ENCODE data around the gene ACADS. TPM values are rescaled to one million over a fixed set of nuclear protein-coding genes. Genes with fewer than 3 reads are reported as not detected.

Gene ACADS
- total RNA-seq, 4 donors from 2014 or later = 166 to 224 (median 200) TPM

DNA sequence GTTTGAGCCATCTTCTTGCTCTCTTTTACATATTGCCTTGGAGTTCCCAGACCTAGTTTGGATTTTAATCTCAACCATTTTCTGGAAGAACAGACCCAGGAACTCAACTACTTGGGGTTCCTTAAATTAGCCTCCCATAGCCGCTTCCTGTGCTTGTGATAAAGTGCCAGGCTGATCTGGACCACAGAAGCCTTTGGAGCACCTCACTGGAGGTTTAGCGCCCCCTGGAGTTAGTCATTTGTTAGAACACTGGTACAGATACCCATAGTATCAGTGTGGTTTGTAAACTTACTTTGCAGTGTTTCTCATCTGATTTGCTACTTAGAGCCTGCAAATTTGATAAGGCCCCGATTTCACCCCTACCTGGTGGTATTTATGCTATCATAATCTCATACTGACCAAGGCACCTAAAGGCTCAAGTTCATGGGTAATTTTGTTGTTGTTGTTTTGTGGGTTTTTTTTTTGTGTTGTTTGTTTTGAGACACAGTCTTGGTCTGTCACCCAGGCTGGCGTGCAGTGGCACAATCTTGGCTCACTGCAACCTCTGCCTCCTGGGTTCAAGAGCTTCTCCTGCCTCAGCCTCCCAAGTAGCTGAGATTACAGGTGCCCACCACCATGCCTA lies 11.7 kb upstream of the ACADS start:
- no peak overlapping the region for H3K4me3 ChIP-seq
- in situ Hi-C loops (cut with MboI; ENCODE audit: low sequenced_read_pairs in 4 of 4) = loop anchor here (5.0 to 10.0 kb wide), 4 partner anchors 67 to 261 kb away; partner anchors contain the start of genes POP5 (in 4 of the 4), CABP1 (in 1 of the 4) and HNF1A (in 1 of the 4)
- no peaks in the 10 kb centered on the region for H3K27me3 ChIP-seq
- peaks cover 0 to 47% of the 10 kb centered on the region in 2 donors for H3K36me3 ChIP-seq
- peak; percentile 64 to 72 for DNase-seq
- ATAC-seq = peak; percentile 58 to 84
- peaks cover 19 to 25% of the 10 kb centered on the region in 2 donors for H3K4me1 ChIP-seq
- peak overlapping the region in 1 of 4 donors; percentile 32 for H3K27ac ChIP-seq
- TF ChIP-seq, protein P1, sequence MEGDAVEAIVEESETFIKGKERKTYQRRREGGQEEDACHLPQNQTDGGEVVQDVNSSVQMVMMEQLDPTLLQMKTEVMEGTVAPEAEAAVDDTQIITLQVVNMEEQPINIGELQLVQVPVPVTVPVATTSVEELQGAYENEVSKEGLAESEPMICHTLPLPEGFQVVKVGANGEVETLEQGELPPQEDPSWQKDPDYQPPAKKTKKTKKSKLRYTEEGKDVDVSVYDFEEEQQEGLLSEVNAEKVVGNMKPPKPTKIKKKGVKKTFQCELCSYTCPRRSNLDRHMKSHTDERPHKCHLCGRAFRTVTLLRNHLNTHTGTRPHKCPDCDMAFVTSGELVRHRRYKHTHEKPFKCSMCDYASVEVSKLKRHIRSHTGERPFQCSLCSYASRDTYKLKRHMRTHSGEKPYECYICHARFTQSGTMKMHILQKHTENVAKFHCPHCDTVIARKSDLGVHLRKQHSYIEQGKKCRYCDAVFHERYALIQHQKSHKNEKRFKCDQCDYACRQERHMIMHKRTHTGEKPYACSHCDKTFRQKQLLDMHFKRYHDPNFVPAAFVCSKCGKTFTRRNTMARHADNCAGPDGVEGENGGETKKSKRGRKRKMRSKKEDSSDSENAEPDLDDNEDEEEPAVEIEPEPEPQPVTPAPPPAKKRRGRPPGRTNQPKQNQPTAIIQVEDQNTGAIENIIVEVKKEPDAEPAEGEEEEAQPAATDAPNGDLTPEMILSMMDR (IDR thresholded peaks at IDR 0.05 in 4 of 5, conservative IDR thresholded peaks at IDR 0.05 in 1 of 5) = peak; percentile 83 to 93 (median 84)
- TF ChIP-seq POLR2A (IDR thresholded peaks at IDR 0.05) = no peak
- intact Hi-C loops (cut with DNase I; ENCODE audit: low total_unique reads) = loop anchor here (1.0 to 10.0 kb wide), 3 partner anchors 67 to 261 kb away; partner anchors contain the start of gene HNF1A
- no peaks in the 10 kb centered on the region for H3K9me3 ChIP-seq

DNA sequence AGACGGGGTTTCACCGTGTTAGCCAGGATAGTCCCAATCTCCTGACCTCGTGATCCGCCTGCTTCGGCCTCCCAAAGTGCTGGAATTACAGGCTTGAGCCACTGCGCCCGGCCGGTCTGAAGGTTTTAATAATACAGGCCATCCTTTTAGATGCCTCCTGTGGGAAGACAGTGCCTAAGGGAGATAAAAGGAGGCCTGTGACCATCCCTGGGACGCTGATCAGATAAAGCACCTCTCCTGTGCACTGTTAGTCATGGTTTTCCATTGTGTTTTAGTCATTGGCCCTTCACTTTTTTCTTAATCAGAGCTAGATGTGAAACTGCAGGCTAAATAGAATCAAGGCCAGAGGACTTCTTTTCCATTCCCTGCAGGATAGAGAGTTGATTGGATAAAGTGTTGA lies 7.6 kb upstream of the ACADS start:
- in situ Hi-C loops (cut with MboI; ENCODE audit: low sequenced_read_pairs in 4 of 4) = loop anchor here (10.0 kb wide), 2 partner anchors 133 to 257 kb away; partner anchors contain the start of genes POP5 (in 4 of the 4) and HNF1A (in 1 of the 4)
- no peak for DNase-seq
- no peak for ATAC-seq

DNA sequence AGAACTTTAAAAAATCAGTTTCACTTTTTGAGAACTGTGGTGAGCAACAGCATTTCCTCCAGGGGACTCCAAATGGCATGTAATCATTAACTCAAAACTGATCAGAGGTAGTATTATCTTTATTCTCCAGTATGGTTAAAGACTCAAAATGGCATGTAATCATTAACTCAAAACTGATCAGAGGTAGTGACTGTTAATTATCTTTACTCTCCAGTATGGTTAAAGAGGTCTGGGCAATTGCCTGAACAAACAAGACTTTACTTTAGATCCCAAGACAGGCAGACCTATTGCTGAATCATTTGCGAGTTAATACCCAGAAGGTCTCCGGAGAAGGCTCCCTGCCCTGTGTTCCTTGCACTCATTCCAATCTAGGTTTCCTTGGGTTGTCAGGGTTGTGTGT lies 6.6 kb upstream of the ACADS start:
- Histone ChIP-seq H3K4me1 (peaks cover 8 to 22% of the 10 kb centered on the region in 2 donors), H3K27me3 (no peaks in the 10 kb centered on the region), H3K27ac (peak overlapping the region in 3 of 4 donors; percentile 91 to 95 (median 94)), H3K36me3 (peaks cover 0 to 72% of the 10 kb centered on the region in 2 donors), H3K4me3 (no peak overlapping the region), H3K9me3 (no peaks in the 10 kb centered on the region)
- ATAC-seq (no peak), DNase-seq (no peak)
- intact Hi-C loops (cut with DNase I; ENCODE audit: low total_unique reads) (loop anchor here (10.0 kb wide), 1 partner anchor 256 kb away; the partner anchor contains the start of gene HNF1A), in situ Hi-C loops (cut with MboI; ENCODE audit: low sequenced_read_pairs in 4 of 4) (loop anchor here (10.0 kb wide), 2 partner anchors 134 to 256 kb away; partner anchors contain the start of genes POP5 (in 4 of the 4) and HNF1A (in 1 of the 4))
- no peak for TF ChIP-seq POLR2A (IDR thresholded peaks at IDR 0.05)
- TF ChIP-seq, protein P1 (IDR thresholded peaks at IDR 0.05 in 4 of 5, conservative IDR thresholded peaks at IDR 0.05 in 1 of 5) = no peak

More for the DNA sequence above, 7.6 kb upstream of the ACADS start:
- Histone ChIP-seq H3K36me3 (peaks cover 0 to 69% of the 10 kb centered on the region in 2 donors), H3K27ac (peak overlapping the region in 1 of 4 donors; percentile 91), H3K9me3 (no peaks in the 10 kb centered on the region), H3K4me1 (peaks cover 8 to 22% of the 10 kb centered on the region in 2 donors), H3K27me3 (no peaks in the 10 kb centered on the region), H3K4me3 (no peak overlapping the region)
- intact Hi-C loops (cut with DNase I; ENCODE audit: low total_unique reads) = loop anchor here (10.0 kb wide), 1 partner anchor 257 kb away; the partner anchor contains the start of gene HNF1A
- TF ChIP-seq POLR2A (IDR thresholded peaks at IDR 0.05) = no peak
- TF ChIP-seq, protein P1 (IDR thresholded peaks at IDR 0.05 in 4 of 5, conservative IDR thresholded peaks at IDR 0.05 in 1 of 5) = no peak

DNA sequence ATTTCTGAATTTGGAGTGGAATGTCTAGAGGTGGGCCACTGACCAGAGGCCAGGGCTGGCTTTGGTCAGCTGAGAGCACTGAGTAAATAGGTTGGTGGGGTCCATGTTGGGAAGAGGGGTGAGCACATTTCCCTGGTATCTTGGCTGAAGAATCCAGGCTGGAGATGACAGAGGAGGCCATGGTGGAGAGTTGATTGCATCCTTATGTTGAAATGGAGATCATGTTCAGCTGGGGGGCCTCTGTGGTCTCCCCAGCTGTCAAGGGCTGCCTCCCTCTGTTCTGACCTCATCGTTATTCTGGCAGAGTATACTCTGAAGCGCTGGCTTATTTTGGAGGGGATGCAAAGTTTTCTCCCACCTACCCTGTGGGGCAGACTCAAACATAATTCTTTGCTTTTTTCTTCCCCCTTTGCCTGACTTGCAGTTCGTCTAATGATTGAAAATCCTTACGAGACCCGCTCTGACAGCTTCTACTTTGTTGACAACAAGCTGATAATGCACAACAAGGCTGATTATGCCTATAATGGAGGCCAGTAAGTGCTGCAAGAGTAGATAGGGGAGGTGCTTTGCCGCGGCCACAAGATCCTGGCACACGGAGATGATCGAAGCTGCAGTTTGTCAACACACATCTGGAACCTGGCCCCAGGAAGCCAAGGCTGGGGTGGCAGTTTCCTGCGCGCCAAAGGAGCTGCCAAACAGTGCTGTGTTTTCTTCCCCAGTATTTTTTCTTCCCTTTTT lies 6.0 kb upstream of the ACADS start:
- Histone ChIP-seq H3K27me3 (no peaks in the 10 kb centered on the region), H3K36me3 (peaks cover 0 to 66% of the 10 kb centered on the region in 2 donors), H3K4me3 (no peak overlapping the region), H3K4me1 (peaks cover 8 to 24% of the 10 kb centered on the region in 2 donors), H3K9me3 (no peaks in the 10 kb centered on the region), H3K27ac (peak overlapping the region; percentile 87 to 95 (median 92))
- in situ Hi-C loops (cut with MboI; ENCODE audit: low sequenced_read_pairs in 4 of 4) = loop anchor here (10.0 kb wide), 2 partner anchors 135 to 255 kb away; partner anchors contain the start of genes POP5 (in 4 of the 4) and HNF1A (in 1 of the 4)
- intact Hi-C loops (cut with DNase I; ENCODE audit: low total_unique reads) = loop anchor here (10.0 kb wide), 1 partner anchor 255 kb away; the partner anchor contains the start of gene HNF1A
- TF ChIP-seq, protein P1 (IDR thresholded peaks at IDR 0.05 in 4 of 5, conservative IDR thresholded peaks at IDR 0.05 in 1 of 5) = no peak
- TF ChIP-seq POLR2A (IDR thresholded peaks at IDR 0.05) = no peak
- DNase-seq (no peak), ATAC-seq (no peak)

All from gastrocnemius medialis (tissue), 4 donors.